GM03348 (cell line): ENCODE data around the gene KCNN3.

Source experiments
- DNase-seq: peaks from one replicate; pipeline ENCODE4 v3.0.0; 2012; ENCODE audit warnings: low spot score

Gene KCNN3

GRCh38 chr1:154659823-154660592, 210.1 kb downstream of the KCNN3 start:
- no peak for DNase-seq

- DNase-seq: no peak
Measured at GRCh38 chr1:154657556-154657955, 212.5 kb downstream of the KCNN3 start.

GRCh38 chr1:154652893-154653292, 217.2 kb downstream of the KCNN3 start:
- no peak for DNase-seq
